HFFc6 (cell line): Measurements from ENCODE around the gene AKAP6. TPM values are rescaled to one million over a fixed set of nuclear protein-coding genes. Genes with fewer than 3 reads are reported as not detected.
A peak's percentile ranks its signal among the peaks of the same experiment; 100 is the strongest.

Experiments
- DNase-seq: peaks from one replicate; pipeline ENCODE4 v3.0.0-alpha.2; 2018
- H3K27ac Mint-ChIP-seq: 2 replicates; pipeline ENCODE4 v1.8.0; 2020; ENCODE audit warnings: mild to moderate bottlenecking, mixed read lengths
- H3K27me3 Mint-ChIP-seq: 2 replicates; pipeline ENCODE4 v1.8.0; 2021; ENCODE audit warnings: mild to moderate bottlenecking, moderate library complexity, mixed read lengths; ENCODE audit not compliant: insufficient read depth
- H3K36me3 Mint-ChIP-seq: 2 replicates; pipeline ENCODE4 v1.8.0; 2021; ENCODE audit warnings: low read depth, mixed read lengths
- H3K4me1 Mint-ChIP-seq: 2 replicates; pipeline ENCODE4 v1.8.0; 2020; ENCODE audit warnings: low read depth, mixed read lengths
- H3K4me3 Mint-ChIP-seq: 2 replicates; pipeline ENCODE4 v1.8.0; 2020; ENCODE audit warnings: mild to moderate bottlenecking, moderate library complexity, mixed read lengths
- H3K9me3 Mint-ChIP-seq: 2 replicates; pipeline ENCODE4 v1.8.0; 2020; ENCODE audit warnings: mild to moderate bottlenecking, mixed read lengths
- CTCF ChIP-seq: fragments of 200-600 bp; sonication (generic); IDR thresholded peaks from 2 replicates; pipeline ENCODE4 v1.5.0; 2021; ENCODE audit warnings: antibody characterized with exemption, mild to moderate bottlenecking
- total RNA-seq, 6 experiments: library from RNA; stranded (reverse); fragmentation: NEBNext Ultra II Directional; extraction: Animal tissue kit (Norgen Biotek cat#: 25700); gene quantifications; 2 replicates in 1 of 6; 3 replicates in 5 of 6; pipeline ENCODE4 v1.2.3, GENCODE V29; 2021

The AKAP6 gene
- total RNA-seq, 6 experiments from 2014 or later: 6.1 to 9.8 (median 6.5) TPM

- Mint-ChIP-seq H3K4me3 (no peak overlapping the region), H3K4me1 (peaks cover 58% of the 10 kb centered on the region), H3K27ac (peak overlapping the region; percentile 49; the same call in 1 of the 2 replicates), H3K27me3 (peaks cover under 1% of the 10 kb centered on the region; the same call in 1 of the 2 replicates), H3K36me3 (peaks cover 10% of the 10 kb centered on the region), H3K9me3 (no peaks in the 10 kb centered on the region)
- peak; percentile 23 for DNase-seq
- TF ChIP-seq CTCF: no peak
Observed at GRCh38 chr14:32514236-32514635, 185.1 kb downstream of the AKAP6 start.

- Mint-ChIP-seq H3K27ac (no peak overlapping the region), H3K4me1 (peaks cover 54% of the 10 kb centered on the region), H3K9me3 (no peaks in the 10 kb centered on the region), H3K36me3 (peaks cover 10% of the 10 kb centered on the region), H3K4me3 (no peak overlapping the region), H3K27me3 (peaks cover 3% of the 10 kb centered on the region)
- no peak for DNase-seq
- no peak for TF ChIP-seq CTCF
Observed at GRCh38 chr14:32514681-32515080, 185.6 kb downstream of the AKAP6 start.

- Mint-ChIP-seq H3K4me3 (no peak overlapping the region), H3K27ac (no peak overlapping the region), H3K4me1 (peaks cover 19% of the 10 kb centered on the region), H3K9me3 (no peaks in the 10 kb centered on the region; the same call in 1 of the 2 replicates), H3K36me3 (peaks cover 5% of the 10 kb centered on the region; the same call in 1 of the 2 replicates), H3K27me3 (peaks cover 2% of the 10 kb centered on the region)
- TF ChIP-seq CTCF: no peak
- DNase-seq: peak; percentile 36
Observed at GRCh38 chr14:32524609-32525375, 195.7 kb downstream of the AKAP6 start.

- DNase-seq: no peak
- Mint-ChIP-seq H3K4me1 (peaks cover 19% of the 10 kb centered on the region), H3K4me3 (no peak overlapping the region), H3K36me3 (peaks cover 5% of the 10 kb centered on the region; the same call in 1 of the 2 replicates), H3K27ac (no peak overlapping the region), H3K27me3 (no peaks in the 10 kb centered on the region; the same call in 1 of the 2 replicates), H3K9me3 (no peaks in the 10 kb centered on the region; the same call in 1 of the 2 replicates)
- no peak for TF ChIP-seq CTCF
Observed at GRCh38 chr14:32525591-32525990, 196.5 kb downstream of the AKAP6 start.

GRCh38 chr14:32530800-32531199 lies 201.7 kb downstream of the AKAP6 start:
- Mint-ChIP-seq H3K27ac (no peak overlapping the region), H3K4me1 (no peaks in the 10 kb centered on the region), H3K36me3 (no peaks in the 10 kb centered on the region), H3K9me3 (no peaks in the 10 kb centered on the region), H3K27me3 (no peaks in the 10 kb centered on the region; the same call in none of the 2 replicates), H3K4me3 (no peak overlapping the region)
- TF ChIP-seq CTCF: no peak
- DNase-seq: no peak
